Prostate gland (tissue), 2 donors: ENCODE measurements around the gene R3HDM2. TPM values are rescaled to one million over a fixed set of nuclear protein-coding genes. Genes with fewer than 3 reads are reported as not detected.

ENCODE experiments used
- DNase-seq: peaks from one replicate; pipeline ENCODE4 v3.0.0-alpha.2; 2019; ENCODE audit warnings: low spot score
- H3K27ac ChIP-seq, 2 donors: fragments of 200-600 bp; sonication (generic); 2 replicates each; pipeline ENCODE4 v1.5.1; 2017 to 2019
- H3K27me3 ChIP-seq: fragments of 200-600 bp; sonication (generic); replicated peaks from 2 replicates; pipeline ENCODE4 v1.5.1; 2019; ENCODE audit not compliant: insufficient read depth
- H3K36me3 ChIP-seq, 2 donors: fragments of 200-600 bp; sonication (generic); 1 replicate in 1 of 2; 2 replicates in 1 of 2; pipeline versions ENCODE4 v1.5.1 to v1.8.1; 2017 to 2019
- H3K4me1 ChIP-seq: fragments of 200-600 bp; sonication (generic); replicated peaks from 2 replicates; pipeline ENCODE4 v1.5.1; 2019
- H3K4me3 ChIP-seq, 2 donors: fragments of 200-600 bp; sonication (generic); 2 replicates each; pipeline ENCODE4 v1.5.1; 2017 to 2019
- H3K9me3 ChIP-seq: fragments of 200-600 bp; sonication (generic); 2 replicates; pipeline ENCODE4 v1.5.1; 2017
- CTCF ChIP-seq, 4 experiments: fragments of 200-600 bp in 2 of 4; fragments of 450-650 bp in 2 of 4; sonication (generic) in 2 of 4; IDR thresholded peaks; 1 replicate in 3 of 4; 2 replicates in 1 of 4; pipeline ENCODE4 v1.5.1; 2016 to 2019; ENCODE audit warnings: antibody characterized with exemption in 4 of 4, mild to moderate bottlenecking in 2 of 4, moderate library complexity in 2 of 4
- POLR2A ChIP-seq: fragments of 450-650 bp; IDR thresholded peaks from one replicate; pipeline ENCODE4 v1.6.1; 2016; ENCODE audit warnings: antibody characterized with exemption, mild to moderate bottlenecking
- POLR2AphosphoS5 ChIP-seq: sonication (generic); formaldehyde crosslinking; IDR thresholded peaks from one replicate; pipeline ENCODE4 v1.6.1; 2017; ENCODE audit warnings: antibody characterized with exemption
- WGBS: methylation state at CpG from one replicate; pipeline ENCODE4 v1.1.5; 2018; 5-methylcytosine and 5-hydroxymethylcytosine counted together
- intact Hi-C: fragments of 100-400 bp; cut with DNase I; formaldehyde crosslinking; loops from one replicate; pipeline ENCODE4 v1.14.2; 2022
- total RNA-seq, 2 donors: library from RNA; depleted of rRNA; stranded (reverse); fragments of >200 nt; gene quantifications; one replicate each; pipeline ENCODE4 v1.1.0, GENCODE V29; 2016

The R3HDM2 gene
- total RNA-seq, 2 donors from 2014 or later, result 38.7 to 80.9 TPM

GRCh38 chr12:57211791-57212700 lies 218.8 kb downstream of the R3HDM2 start:
- Histone ChIP-seq H3K4me1 (peaks cover 10% of the 10 kb centered on the region), H3K9me3 (no peaks in the 10 kb centered on the region), H3K4me3 (no peak overlapping the region), H3K36me3 (peaks cover 0 to 5% of the 10 kb centered on the region in 2 donors), H3K27me3 (no peaks in the 10 kb centered on the region), H3K27ac (no peak overlapping the region)
- TF ChIP-seq POLR2AphosphoS5, result no peak
- no peak for TF ChIP-seq CTCF (IDR thresholded peaks at IDR 0.05)
- TF ChIP-seq POLR2A, result no peak
- DNase-seq, result no peak
- intact Hi-C loops, result no loop called here
- WGBS, result 83% methylated on average over 27 of the region's 27 CpGs

DNA sequence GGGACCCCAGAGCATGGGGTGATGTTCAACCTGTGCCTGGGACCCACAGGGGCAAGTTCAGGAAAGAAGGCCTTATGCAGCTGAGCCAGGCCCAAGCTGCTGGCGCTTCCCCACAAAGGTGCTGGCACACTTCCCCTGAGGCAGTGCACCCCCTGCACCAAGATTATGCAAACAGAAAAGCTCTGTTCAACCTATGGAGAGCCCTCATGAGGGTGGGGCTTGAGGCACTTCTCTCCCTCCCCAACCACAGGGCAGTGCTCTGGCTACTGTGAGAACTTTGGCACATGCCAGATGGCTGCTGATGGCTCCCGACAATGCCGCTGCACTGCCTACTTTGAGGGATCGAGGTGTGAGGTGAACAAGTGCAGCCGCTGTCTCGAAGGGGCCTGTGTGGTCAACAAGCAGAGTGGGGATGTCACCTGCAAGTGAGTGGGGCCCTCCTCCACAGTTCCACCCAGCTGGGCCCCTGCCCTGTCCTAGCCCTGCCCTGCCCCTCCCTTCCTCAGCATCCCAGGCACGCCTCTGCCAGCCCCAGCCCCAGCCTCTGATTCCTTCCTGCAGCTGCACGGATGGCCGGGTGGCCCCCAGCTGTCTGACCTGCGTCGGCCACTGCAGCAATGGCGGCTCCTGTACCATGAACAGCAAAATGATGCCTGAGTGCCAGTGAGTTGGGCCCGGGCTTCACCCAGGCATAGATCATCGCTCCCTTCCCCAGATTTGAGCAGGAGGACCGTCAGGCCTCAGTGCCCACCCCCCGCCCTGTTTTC lies 219.7 kb downstream of the R3HDM2 start:
- Histone ChIP-seq H3K27me3 (no peaks in the 10 kb centered on the region), H3K36me3 (peaks cover 0 to 5% of the 10 kb centered on the region in 2 donors), H3K9me3 (no peaks in the 10 kb centered on the region), H3K27ac (no peak overlapping the region), H3K4me1 (peaks cover 8% of the 10 kb centered on the region), H3K4me3 (no peak overlapping the region)
- intact Hi-C loops, result no loop called here
- no peak for DNase-seq
- TF ChIP-seq POLR2AphosphoS5 (no peak), POLR2A (no peak), CTCF (IDR thresholded peaks at IDR 0.05) (no peak)
- WGBS, result 84% methylated on average over 15 of the region's 16 CpGs

DNA sequence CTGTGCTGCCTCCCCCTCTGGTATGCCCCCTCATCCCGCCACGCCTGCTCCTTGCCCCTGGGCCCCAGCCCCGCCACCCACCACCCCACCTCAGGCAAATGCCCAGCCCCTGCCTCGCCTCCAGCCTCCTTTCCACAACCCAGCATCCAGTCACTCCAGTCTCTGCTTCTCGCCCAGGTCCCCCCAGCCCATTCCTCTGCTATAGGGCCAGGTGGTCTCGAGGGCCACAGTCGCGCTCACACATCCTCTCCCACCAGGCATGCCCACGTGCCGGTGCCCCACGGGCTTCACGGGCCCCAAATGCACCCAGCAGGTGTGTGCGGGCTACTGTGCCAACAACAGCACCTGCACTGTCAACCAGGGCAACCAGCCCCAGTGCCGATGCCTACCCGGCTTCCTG lies 220.4 kb downstream of the R3HDM2 start:
- WGBS, result 79% methylated on average over 15 of the region's 15 CpGs
- Histone ChIP-seq H3K27me3 (no peaks in the 10 kb centered on the region), H3K4me1 (peaks cover 8% of the 10 kb centered on the region), H3K9me3 (no peaks in the 10 kb centered on the region), H3K27ac (no peak overlapping the region), H3K4me3 (no peak overlapping the region), H3K36me3 (peaks cover 6 to 9% of the 10 kb centered on the region in 2 donors)
- TF ChIP-seq CTCF (IDR thresholded peaks at IDR 0.05) (no peak), POLR2A (no peak), POLR2AphosphoS5 (no peak)
- intact Hi-C loops, result no loop called here
- DNase-seq, result no peak

- DNase-seq, result no peak
- H3K27me3 ChIP-seq, result no peaks in the 10 kb centered on the region
- WGBS, result 53% methylated on average over 8 of the region's 8 CpGs
- intact Hi-C loops, result no loop called here
- TF ChIP-seq POLR2AphosphoS5 (no peak), CTCF (IDR thresholded peaks at IDR 0.05) (no peak), POLR2A (no peak)
- H3K9me3 ChIP-seq, result no peaks in the 10 kb centered on the region
- peaks cover 7 to 9% of the 10 kb centered on the region in 2 donors for H3K36me3 ChIP-seq
- H3K4me1 ChIP-seq, result peaks cover 8% of the 10 kb centered on the region
- no peak overlapping the region for H3K4me3 ChIP-seq
- H3K27ac ChIP-seq, result no peak overlapping the region
Measured at GRCh38 chr12:57209916-57210315, 220.9 kb downstream of the R3HDM2 start.
